Activated naive CD8-positive, alpha-beta T cell treated with anti-CD3 and anti-CD28 coated beads, Interleukin-2, amount 50 U/mL, for 24 hours (primary cell): ENCODE data around the gene TBC1D30.
"Not testable (repeated sequence)": the region's sequence is repeated elsewhere in the genome, so short reads cannot be mapped to it uniquely, and the experiment has no call there.

ENCODE experiments used
- ATAC-seq: fragments of 150-1000 bp; cut with Tn5 transposase; one replicate; pipeline ENCODE4 v1.10.0; 2021
- DNase-seq: peaks from one replicate; pipeline ENCODE4 v3.0.0; 2021
- H3K27ac Mint-ChIP-seq: one replicate; pipeline ENCODE4 v1.8.0; 2021; ENCODE audit warnings: mild to moderate bottlenecking, mixed read lengths
- H3K27me3 Mint-ChIP-seq: one replicate; pipeline ENCODE4 v1.8.0; 2021; ENCODE audit warnings: mixed read lengths
- H3K36me3 Mint-ChIP-seq: one replicate; pipeline ENCODE4 v1.8.0; 2021; ENCODE audit warnings: low read depth, mixed read lengths
- H3K4me1 Mint-ChIP-seq: one replicate; pipeline ENCODE4 v1.8.0; 2021; ENCODE audit warnings: mixed read lengths
- H3K4me3 Mint-ChIP-seq: one replicate; pipeline ENCODE4 v1.8.0; 2021; ENCODE audit warnings: mild to moderate bottlenecking, moderate library complexity, mixed read lengths
- H3K9me3 Mint-ChIP-seq: one replicate; pipeline ENCODE4 v1.8.0; 2021; ENCODE audit warnings: mixed read lengths

TBC1D30 gene

GRCh38 chr12:64824130-64824499, 332 bp upstream of the TBC1D30 start:
- Mint-ChIP-seq H3K4me3 (peak overlapping the region; percentile 78), H3K27me3 (peaks cover 53% of the 10 kb centered on the region)
- ATAC-seq: no peak

GRCh38 chr12:64825143-64826021, 935 bp downstream of the TBC1D30 start:
- no peak for ATAC-seq

More at GRCh38 chr12:64824130-64824499, 332 bp upstream of the TBC1D30 start:
- H3K36me3 Mint-ChIP-seq: peaks cover 5% of the 10 kb centered on the region
- H3K27ac Mint-ChIP-seq: no peak overlapping the region
- DNase-seq: peak; percentile 5
- no peaks in the 10 kb centered on the region for H3K9me3 Mint-ChIP-seq
- H3K4me1 Mint-ChIP-seq: peaks cover 15% of the 10 kb centered on the region

GRCh38 chr12:64826234-64826633, 1.8 kb downstream of the TBC1D30 start:
- H3K9me3 Mint-ChIP-seq: no peaks in the 10 kb centered on the region
- peak; percentile 53 for ATAC-seq
- no peak overlapping the region for H3K27ac Mint-ChIP-seq
- peak overlapping the region; percentile 78 for H3K4me3 Mint-ChIP-seq
- H3K36me3 Mint-ChIP-seq: peaks cover 5% of the 10 kb centered on the region
- peaks cover 62% of the 10 kb centered on the region for H3K27me3 Mint-ChIP-seq
- peaks cover 15% of the 10 kb centered on the region for H3K4me1 Mint-ChIP-seq
- peak; percentile 70 for DNase-seq

More at GRCh38 chr12:64825143-64826021, 935 bp downstream of the TBC1D30 start:
- peaks cover 15% of the 10 kb centered on the region for H3K4me1 Mint-ChIP-seq
- H3K9me3 Mint-ChIP-seq: no peaks in the 10 kb centered on the region
- peaks cover 5% of the 10 kb centered on the region for H3K36me3 Mint-ChIP-seq
- no peak overlapping the region for H3K27ac Mint-ChIP-seq
- peak; percentile 16 for DNase-seq
- peaks cover 61% of the 10 kb centered on the region for H3K27me3 Mint-ChIP-seq
- peak overlapping the region; percentile 78 for H3K4me3 Mint-ChIP-seq

GRCh38 chr12:64828713-64829112, 4.3 kb downstream of the TBC1D30 start:
- Mint-ChIP-seq H3K4me3 (no peak overlapping the region), H3K36me3 (peaks cover 4% of the 10 kb centered on the region), H3K9me3 (no peaks in the 10 kb centered on the region), H3K27ac (no peak overlapping the region), H3K27me3 (peaks cover 56% of the 10 kb centered on the region), H3K4me1 (peaks cover 19% of the 10 kb centered on the region)
- DNase-seq (no peak), ATAC-seq (no peak)

GRCh38 chr12:64833928-64834327, 9.5 kb downstream of the TBC1D30 start:
- peaks cover 4% of the 10 kb centered on the region for H3K36me3 Mint-ChIP-seq
- H3K27me3 Mint-ChIP-seq: peaks cover 15% of the 10 kb centered on the region
- H3K4me1 Mint-ChIP-seq: peaks cover 6% of the 10 kb centered on the region
- no peak overlapping the region for H3K4me3 Mint-ChIP-seq
- no peaks in the 10 kb centered on the region for H3K9me3 Mint-ChIP-seq
- no peak for ATAC-seq
- DNase-seq: no peak
- H3K27ac Mint-ChIP-seq: no peak overlapping the region

GRCh38 chr12:64835901-64836300, 11.5 kb downstream of the TBC1D30 start:
- no peak for ATAC-seq
- peaks cover 4% of the 10 kb centered on the region for H3K36me3 Mint-ChIP-seq
- H3K27me3 Mint-ChIP-seq: peaks cover 6% of the 10 kb centered on the region
- H3K27ac Mint-ChIP-seq: no peak overlapping the region
- no peaks in the 10 kb centered on the region for H3K9me3 Mint-ChIP-seq
- no peak overlapping the region for H3K4me3 Mint-ChIP-seq
- DNase-seq: no peak
- H3K4me1 Mint-ChIP-seq: peaks cover 6% of the 10 kb centered on the region

- H3K27ac Mint-ChIP-seq: no peak overlapping the region
Measured at GRCh38 chr12:64836856-64837255, 12.4 kb downstream of the TBC1D30 start.

GRCh38 chr12:64837427-64837826, 13.0 kb downstream of the TBC1D30 start:
- DNase-seq (no peak), ATAC-seq (no peak)
- Mint-ChIP-seq H3K4me3 (no peak overlapping the region), H3K27me3 (peaks cover 6% of the 10 kb centered on the region), H3K4me1 (peaks cover 6% of the 10 kb centered on the region), H3K27ac (no peak overlapping the region), H3K36me3 (peaks cover 4% of the 10 kb centered on the region), H3K9me3 (no peaks in the 10 kb centered on the region)

More at GRCh38 chr12:64836856-64837255, 12.4 kb downstream of the TBC1D30 start:
- Mint-ChIP-seq H3K4me1 (peaks cover 6% of the 10 kb centered on the region), H3K27me3 (peaks cover 6% of the 10 kb centered on the region), H3K4me3 (no peak overlapping the region), H3K9me3 (no peaks in the 10 kb centered on the region), H3K36me3 (peaks cover 4% of the 10 kb centered on the region)
- DNase-seq (no peak), ATAC-seq (no peak)

- H3K4me3 Mint-ChIP-seq: no peak overlapping the region
- ATAC-seq: no peak
- H3K36me3 Mint-ChIP-seq: no peaks in the 10 kb centered on the region
- no peaks in the 10 kb centered on the region for H3K9me3 Mint-ChIP-seq
- peaks cover 2% of the 10 kb centered on the region for H3K27me3 Mint-ChIP-seq
- no peaks in the 10 kb centered on the region for H3K4me1 Mint-ChIP-seq
- no peak for DNase-seq
- no peak overlapping the region for H3K27ac Mint-ChIP-seq
Measured at GRCh38 chr12:64840119-64840518, 15.7 kb downstream of the TBC1D30 start.

- Mint-ChIP-seq H3K36me3 (no peaks in the 10 kb centered on the region), H3K27me3 (peaks cover 2% of the 10 kb centered on the region), H3K4me1 (no peaks in the 10 kb centered on the region), H3K4me3 (no peak overlapping the region), H3K9me3 (no peaks in the 10 kb centered on the region), H3K27ac (no peak overlapping the region)
- ATAC-seq (no peak), DNase-seq (no peak)
Measured at GRCh38 chr12:64840949-64841717, 16.7 kb downstream of the TBC1D30 start.

GRCh38 chr12:64848409-64848808, 24.0 kb downstream of the TBC1D30 start:
- H3K27me3 Mint-ChIP-seq: peaks cover 22% of the 10 kb centered on the region
- H3K27ac Mint-ChIP-seq, H3K9me3 Mint-ChIP-seq, H3K4me3 Mint-ChIP-seq, H3K36me3 Mint-ChIP-seq, ATAC-seq, DNase-seq, H3K4me1 Mint-ChIP-seq: not testable (repeated sequence)

- no peaks in the 10 kb centered on the region for H3K9me3 Mint-ChIP-seq
- H3K27me3 Mint-ChIP-seq: peaks cover 18% of the 10 kb centered on the region
- H3K4me1 Mint-ChIP-seq: peaks cover 14% of the 10 kb centered on the region
- ATAC-seq (no peak), DNase-seq (no peak)
- no peak overlapping the region for H3K27ac Mint-ChIP-seq
- H3K4me3 Mint-ChIP-seq: no peak overlapping the region
- H3K36me3 Mint-ChIP-seq: no peaks in the 10 kb centered on the region
Measured at GRCh38 chr12:64858882-64859605, 34.6 kb downstream of the TBC1D30 start.

- no peaks in the 10 kb centered on the region for H3K9me3 Mint-ChIP-seq
- H3K4me3 Mint-ChIP-seq: no peak overlapping the region
- no peaks in the 10 kb centered on the region for H3K36me3 Mint-ChIP-seq
- peak; percentile 88 for ATAC-seq
- peaks cover 11% of the 10 kb centered on the region for H3K27me3 Mint-ChIP-seq
- H3K4me1 Mint-ChIP-seq: peaks cover 14% of the 10 kb centered on the region
- peak overlapping the region; percentile 33 for H3K27ac Mint-ChIP-seq
- no peak for DNase-seq
Measured at GRCh38 chr12:64860446-64860998, 36.1 kb downstream of the TBC1D30 start.

- no peaks in the 10 kb centered on the region for H3K9me3 Mint-ChIP-seq
- H3K4me3 Mint-ChIP-seq: no peak overlapping the region
- peaks cover 16% of the 10 kb centered on the region for H3K27me3 Mint-ChIP-seq
- H3K4me1 Mint-ChIP-seq: peaks cover 22% of the 10 kb centered on the region
- ATAC-seq (no peak), DNase-seq (no peak)
- no peaks in the 10 kb centered on the region for H3K36me3 Mint-ChIP-seq
- H3K27ac Mint-ChIP-seq: no peak overlapping the region
Measured at GRCh38 chr12:64864319-64864718, 39.9 kb downstream of the TBC1D30 start.
